ENCODE results near the gene EMILIN3. TPM values are rescaled to one million over a fixed set of nuclear protein-coding genes. Genes with fewer than 3 reads are reported as not detected.

The EMILIN3 gene
- total RNA-seq, 1 experiment from 2014 or later, result not detected

GRCh38 chr20:41367956-41368355, 1.3 kb upstream of the EMILIN3 start:
- Histone ChIP-seq H3K79me2 (ENCODE audit: insufficient read depth, low read length) (no peaks in the 10 kb centered on the region), H3K9me3 (ENCODE audit: control insufficient read depth in 1 of 2, insufficient read depth in 1 of 2, low read depth in 1 of 2, low read length in 2 of 2) (no peaks in the 10 kb centered on the region), H3K4me2 (ENCODE audit: low read length) (no peak overlapping the region), H3K9me2 (ENCODE audit: insufficient read depth) (no peaks in the 10 kb centered on the region), H3K27ac (ENCODE audit: low read depth, low read length) (no peak overlapping the region), H3K4me1 (ENCODE audit: control insufficient read depth in 1 of 2, insufficient read depth in 2 of 2, low read length in 2 of 2) (no peaks in the 10 kb centered on the region), H3K36me3 (ENCODE audit: control insufficient read depth in 1 of 2, insufficient read depth in 2 of 2, low read length in 2 of 2) (no peaks in the 10 kb centered on the region), H3K9ac (ENCODE audit: low read length) (no peak overlapping the region), H4K20me1 (ENCODE audit: insufficient read depth) (no peaks in the 10 kb centered on the region), H3K4me3 (replicated peaks in 1 of 2; ENCODE audit: low read depth in 1 of 2, low read length in 2 of 2) (no peak overlapping the region), H2AFZ (ENCODE audit: low read depth, low read length, poor library complexity, severe bottlenecking) (no peak overlapping the region), H3K27me3 (ENCODE audit: insufficient read depth, low read length) (no peaks in the 10 kb centered on the region)
- ATAC-seq, result no peak
- CTCF ChIA-PET, result no interaction called here
- RAD21 ChIA-PET (ENCODE audit: low non-redundant PET in 1 of 2, low total read pairs in 2 of 2, uncharacterized antibody in 2 of 2, unreplicated experiment in 2 of 2), result no interaction called here
- intact Hi-C loops (cut with micrococcal nuclease), result no loop called here
- POLR2A ChIA-PET, result no interaction called here
- no peak for DNase-seq (ENCODE audit: low read depth, low spot score)
- no TSS peak for BruUV-seq (replicated peaks)
- TF ChIP-seq YY1 (IDR thresholded peaks at IDR 0.05; ENCODE audit: extremely low read depth, insufficient replicate concordance, low read depth, low read length) (no peak), JUND (IDR thresholded peaks at IDR 0.05) (no peak), CTCF (IDR thresholded peaks at IDR 0.05 in 2 of 3, conservative IDR thresholded peaks at IDR 0.05 in 1 of 3; ENCODE audit: borderline replicate concordance in 1 of 3, insufficient read depth in 1 of 3, low read depth in 2 of 3, low read length in 2 of 3) (no peak), ZNF274 (IDR thresholded peaks at IDR 0.05; ENCODE audit: low read depth, low read length) (no peak), EGR1 (IDR thresholded peaks at IDR 0.05; ENCODE audit: low read depth) (no peak), SRF (IDR thresholded peaks at IDR 0.05; ENCODE audit: low read depth) (no peak), ZBTB33 (IDR thresholded peaks at IDR 0.05; ENCODE audit: extremely low read depth, insufficient replicate concordance, low read length) (no peak), TCF7L2 (IDR thresholded peaks at IDR 0.05; ENCODE audit: borderline replicate concordance, extremely low read depth, insufficient read depth, insufficient read length) (no peak), ELF1 (IDR thresholded peaks at IDR 0.05; ENCODE audit: borderline replicate concordance, low read depth) (no peak), RAD21 (IDR thresholded peaks at IDR 0.05; ENCODE audit: low read depth) (no peak), REST (IDR thresholded peaks at IDR 0.05; ENCODE audit: low read depth) (no peak), MAX (IDR thresholded peaks at IDR 0.05) (no peak), SIN3A (IDR thresholded peaks at IDR 0.05; ENCODE audit: low read depth) (no peak), ZFX (IDR thresholded peaks at IDR 0.05) (no peak)
